WTC11 (cell line): Measurements from ENCODE around the gene CALN1. TPM values are rescaled to one million over a fixed set of nuclear protein-coding genes. Genes with fewer than 3 reads are reported as not detected.

ENCODE experiments used
- ATAC-seq: fragments of 200-7000 bp; cut with Tn5 transposase; 2 replicates; pipeline ENCODE4 v1.10.0; 2021; ENCODE audit warnings: mild to moderate bottlenecking, moderate library complexity
- CTCF ChIA-PET: fragments of 300-600 bp; sonication (Branson Sonifier 250); formaldehyde crosslinking; loops from one replicate; lab custom pipeline; 2021; ENCODE audit warnings: antibody characterized with exemption; lab: Charles Lee
- POLR2A ChIA-PET: fragments of 350-600 bp; sonication (Branson Sonifier 250); formaldehyde crosslinking; loops from one replicate; lab custom pipeline; 2021; ENCODE audit warnings: antibody characterized with exemption; lab: Charles Lee
- DNase-seq: peaks from one replicate; pipeline ENCODE4 v3.0.0; 2021; ENCODE audit warnings: low spot score
- H3K27ac Mint-ChIP-seq: 2 replicates; pipeline ENCODE4 v1.8.0; 2021; ENCODE audit warnings: mixed read lengths
- H3K27me3 Mint-ChIP-seq: 2 replicates; pipeline ENCODE4 v1.8.0; 2021; ENCODE audit warnings: low read depth, mild to moderate bottlenecking, moderate library complexity, mixed read lengths
- H3K36me3 Mint-ChIP-seq: 2 replicates; pipeline ENCODE4 v1.8.0; 2021; ENCODE audit warnings: mixed read lengths
- H3K4me1 Mint-ChIP-seq: 2 replicates; pipeline ENCODE4 v1.8.0; 2022; ENCODE audit warnings: mixed read lengths
- H3K4me3 Mint-ChIP-seq: 2 replicates; pipeline ENCODE4 v1.8.0; 2021; ENCODE audit warnings: mild to moderate bottlenecking, moderate library complexity, mixed read lengths
- H3K9me3 Mint-ChIP-seq: 2 replicates; pipeline ENCODE4 v1.8.0; 2021; ENCODE audit warnings: mixed read lengths
- AR ChIP-seq: fragments of 250-450 bp; sonication (Bioruptor Pico); IDR thresholded peaks from 2 replicates; pipeline ENCODE4 v1.9.0; 2021; ENCODE audit warnings: mild to moderate bottlenecking
- ARID4B ChIP-seq: sonication (generic); formaldehyde crosslinking; IDR thresholded peaks from 2 replicates; pipeline ENCODE4 v1.8.0; 2023; ENCODE audit warnings: missing genetic modification reagents, mild to moderate bottlenecking, borderline replicate concordance
- E2F5 ChIP-seq: sonication (generic); formaldehyde crosslinking; IDR thresholded peaks from 2 replicates; pipeline ENCODE4 v1.8.1; 2022; ENCODE audit warnings: mild to moderate bottlenecking, moderate library complexity, missing genetic modification reagents
- ESRRA ChIP-seq: sonication (generic); formaldehyde crosslinking; IDR thresholded peaks from 2 replicates; pipeline ENCODE4 v1.8.1; 2022; ENCODE audit warnings: mild to moderate bottlenecking, missing genetic modification reagents, borderline replicate concordance
- IRF2 ChIP-seq: sonication (generic); formaldehyde crosslinking; IDR thresholded peaks from 2 replicates; pipeline ENCODE4 v1.8.0; 2022; ENCODE audit warnings: low read depth, missing genetic modification reagents, borderline replicate concordance
- JUN ChIP-seq: sonication (generic); formaldehyde crosslinking; IDR thresholded peaks from 2 replicates; pipeline ENCODE4 v1.8.0; 2023; ENCODE audit warnings: mild to moderate bottlenecking, missing genetic modification reagents
- KAT7 ChIP-seq: sonication (generic); formaldehyde crosslinking; IDR thresholded peaks from 2 replicates; pipeline ENCODE4 v1.8.1; 2023; ENCODE audit warnings: missing genetic modification reagents, mild to moderate bottlenecking, borderline replicate concordance
- PRDM15 ChIP-seq: sonication (generic); formaldehyde crosslinking; IDR thresholded peaks from 2 replicates; pipeline ENCODE4 v1.8.0; 2022; ENCODE audit warnings: missing genetic modification reagents
- ZBTB21 ChIP-seq: sonication (generic); formaldehyde crosslinking; IDR thresholded peaks from 2 replicates; pipeline ENCODE4 v1.8.1; 2023; ENCODE audit warnings: mild to moderate bottlenecking, missing genetic modification reagents, borderline replicate concordance
- ZNF281 ChIP-seq: sonication (generic); formaldehyde crosslinking; IDR thresholded peaks from 2 replicates; pipeline ENCODE4 v1.8.0; 2023; ENCODE audit warnings: mild to moderate bottlenecking, missing genetic modification reagents
- ZNF416 ChIP-seq: fragments of 250-450 bp; sonication (Bioruptor Pico); IDR thresholded peaks from 2 replicates; pipeline ENCODE4 v1.9.0; 2021; ENCODE audit warnings: mild to moderate bottlenecking, inconsistent platforms
- total RNA-seq: library from RNA; stranded (reverse); gene quantifications from 3 replicates; pipeline ENCODE4 v1.2.3, GENCODE V29; 2021

CALN1 gene
- total RNA-seq, 1 experiment from 2014 or later: 10.5 TPM

- TF ChIP-seq KAT7 (CRISPR knock-in tag) (no peak), IRF2 (no peak), ZNF281 (CRISPR knock-in tag) (no peak)
Observed at GRCh38 chr7:72048420-72048819, 363.7 kb downstream of the CALN1 start (continued).

GRCh38 chr7:72042855-72043254 is 369.3 kb downstream of the CALN1 start:
- Mint-ChIP-seq H3K4me3 (no peak overlapping the region), H3K27me3 (no peaks in the 10 kb centered on the region), H3K9me3 (peaks cover 13% of the 10 kb centered on the region)
- CTCF ChIA-PET: no interaction called here
- TF ChIP-seq PRDM15 (CRISPR knock-in tag) (no peak), ESRRA (CRISPR knock-in tag) (no peak), ARID4B (CRISPR knock-in tag) (no peak), ZNF416 (no peak), AR (CRISPR knock-in tag) (no peak), ZBTB21 (CRISPR knock-in tag) (no peak), E2F5 (CRISPR knock-in tag) (no peak), JUN (CRISPR knock-in tag) (no peak)
- TF ChIP-seq, all 79 proteins: peak for 0
- Mint-ChIP-seq H3K27ac (no peak overlapping the region), H3K36me3 (peaks cover 11% of the 10 kb centered on the region), H3K4me1 (no peaks in the 10 kb centered on the region)
- no peak for DNase-seq
- no peak for ATAC-seq
- POLR2A ChIA-PET: no interaction called here
